Ammon's horn (tissue), 1 donor: Measurements from ENCODE around the gene C14orf39.

Source experiments
- DNase-seq: peaks from one replicate; pipeline ENCODE4 v3.0.0-alpha.2; 2016; ENCODE audit warnings: low spot score

C14orf39 gene, protein sequence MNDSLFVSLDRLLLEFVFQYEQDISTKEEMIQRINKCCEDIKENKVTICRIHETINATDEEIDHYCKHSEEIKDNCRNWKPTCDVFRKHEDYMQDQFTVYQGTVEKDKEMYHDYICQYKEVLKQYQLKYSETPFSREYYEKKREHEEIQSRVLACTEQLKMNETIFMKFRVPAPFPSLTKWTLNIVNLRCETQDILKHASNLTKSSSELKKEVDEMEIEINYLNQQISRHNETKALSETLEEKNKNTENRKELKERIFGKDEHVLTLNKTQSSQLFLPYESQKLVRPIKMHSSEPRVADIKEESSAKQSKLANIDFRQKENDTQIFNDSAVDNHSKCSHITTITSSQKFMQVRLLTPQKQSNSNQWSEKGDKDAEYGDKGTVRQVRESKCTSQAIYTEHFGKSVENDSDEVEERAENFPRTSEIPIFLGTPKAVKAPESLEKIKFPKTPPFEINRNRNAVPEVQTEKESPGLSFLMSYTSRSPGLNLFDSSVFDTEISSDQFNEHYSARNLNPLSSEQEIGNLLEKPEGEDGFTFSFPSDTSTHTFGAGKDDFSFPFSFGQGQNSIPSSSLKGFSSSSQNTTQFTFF

DNA sequence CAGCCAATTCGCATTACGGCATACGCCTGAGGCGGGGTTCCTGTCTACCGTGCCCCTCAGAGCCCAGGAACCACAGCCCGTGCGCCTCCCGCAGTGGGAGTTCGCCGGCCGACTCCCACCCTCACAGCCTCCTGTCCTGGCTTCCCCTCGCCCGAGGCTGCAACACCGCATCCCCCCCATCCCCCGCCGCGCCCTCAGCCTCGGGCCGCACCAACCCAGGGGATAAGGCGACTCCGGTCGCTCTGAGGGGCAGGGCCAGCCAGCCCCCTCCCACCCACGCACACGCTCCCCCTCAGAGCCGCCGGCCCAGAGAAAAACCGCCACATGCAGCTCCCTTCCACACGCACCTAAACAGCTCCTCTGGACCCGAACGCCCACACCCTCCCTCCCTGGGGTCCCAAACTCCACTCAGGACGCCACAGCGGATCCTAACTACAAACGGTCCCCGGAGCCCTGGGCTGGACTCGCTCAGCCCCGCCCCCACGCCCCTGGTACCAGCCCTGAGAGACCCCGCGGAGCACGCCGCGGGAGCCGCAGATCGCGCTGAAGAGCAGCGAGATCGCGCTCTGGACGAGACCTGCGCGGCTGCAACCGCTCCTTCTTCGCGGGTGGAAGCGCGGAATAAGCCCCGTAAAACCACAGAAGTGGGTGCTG, at the start of gene C14orf39:
C14orf39 (minus strand) TSS at position 466 of the 654 bp plus-strand sequence. CDS start 985 bp downstream, outside the sequence.
- no peak for DNase-seq

DNA sequence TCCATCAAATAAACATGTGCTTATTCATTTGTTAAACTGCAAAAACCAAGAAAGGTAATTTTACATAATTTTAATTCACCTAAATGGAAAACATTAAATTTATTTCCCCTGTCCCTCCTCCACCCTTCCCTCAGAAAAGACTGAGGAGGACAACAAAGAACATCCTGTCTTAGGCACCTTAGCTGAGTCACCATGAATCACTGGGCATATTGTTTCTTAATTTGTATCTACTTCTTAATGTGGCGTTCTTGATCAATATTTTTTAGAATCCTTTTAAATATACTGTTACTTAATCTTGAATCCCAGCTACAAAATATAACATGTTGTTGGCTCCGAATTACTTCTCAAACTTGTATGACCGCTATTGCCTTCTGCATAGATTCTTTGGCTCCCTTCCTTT, 46.6 kb upstream of the C14orf39 start:
- DNase-seq, result no peak

DNA sequence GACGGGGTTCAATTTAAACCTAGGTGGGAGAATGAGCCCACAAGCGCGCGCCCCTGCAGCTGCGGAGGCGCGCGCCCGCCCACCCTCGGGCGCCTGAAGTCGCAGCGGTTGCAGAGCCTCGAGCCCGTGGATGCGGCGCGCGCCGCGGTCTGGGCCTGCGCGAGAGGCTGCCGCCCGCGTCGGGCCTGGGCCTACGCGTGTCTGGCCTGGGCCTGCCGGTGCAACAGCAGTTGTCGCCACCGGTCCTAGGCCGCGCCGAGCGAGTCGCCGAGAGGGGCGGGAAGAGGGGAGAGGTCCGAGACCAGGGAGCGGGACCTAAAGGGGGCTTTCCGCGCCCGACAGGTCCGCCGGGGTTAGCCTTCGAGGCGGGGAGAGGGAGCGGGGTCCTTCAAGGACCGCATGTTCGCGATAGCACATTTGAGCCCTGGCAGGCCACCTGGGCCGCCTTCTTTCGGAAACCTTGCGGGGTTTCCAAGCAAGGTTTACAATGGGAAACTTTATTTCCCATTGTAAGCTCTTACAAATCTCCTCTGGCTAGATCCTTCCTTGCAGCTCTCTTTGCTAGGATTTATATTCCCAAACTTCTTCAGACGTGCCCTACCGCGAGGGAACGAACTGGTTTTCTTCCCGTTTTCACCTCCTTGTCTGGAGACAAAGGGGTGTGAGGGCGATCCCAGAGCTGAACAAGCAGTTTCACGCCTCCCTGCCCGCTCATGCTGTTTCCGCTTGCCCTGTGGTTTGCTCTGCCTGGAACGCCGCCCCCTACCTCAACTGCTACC, 29.8 kb upstream of the C14orf39 start:
- no peak for DNase-seq

DNA sequence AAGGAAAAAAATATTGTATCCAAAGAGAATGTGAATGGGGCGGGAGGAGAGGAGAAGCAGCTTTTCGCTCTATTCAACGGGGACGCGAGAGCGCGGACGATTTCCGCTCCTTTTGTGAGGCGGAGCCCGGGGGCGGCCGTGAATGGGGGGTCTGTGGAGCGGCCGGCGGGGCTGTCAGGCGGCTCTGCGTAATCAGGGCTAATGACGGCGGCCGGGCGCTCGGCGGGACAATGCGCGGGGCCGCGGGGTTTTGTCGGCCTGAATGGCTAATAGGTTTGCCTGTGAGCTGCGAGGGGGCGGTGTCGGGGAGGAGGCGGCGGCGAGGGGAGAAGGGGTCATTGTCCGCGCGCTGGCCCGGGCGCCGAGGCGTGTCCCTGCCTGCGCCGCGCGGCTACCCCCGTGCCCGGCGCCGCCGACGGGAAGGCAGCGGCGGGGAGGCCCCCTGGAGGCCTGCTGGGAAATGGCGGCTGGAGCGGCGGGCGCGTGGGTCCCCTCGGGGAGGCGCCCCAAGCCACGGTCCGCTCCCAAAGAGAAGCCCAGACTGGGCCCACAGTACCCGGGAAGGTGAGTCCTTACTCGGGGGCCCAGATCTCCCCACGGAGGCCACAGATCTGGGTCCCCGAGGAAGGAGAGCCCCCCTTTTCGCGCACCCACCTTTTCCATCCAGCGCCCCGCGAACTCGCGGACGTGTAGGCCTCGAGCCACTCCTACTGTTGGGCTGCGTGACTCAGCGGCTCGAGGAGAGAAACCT, 29.1 kb upstream of the C14orf39 start:
- DNase-seq, result no peak

DNA sequence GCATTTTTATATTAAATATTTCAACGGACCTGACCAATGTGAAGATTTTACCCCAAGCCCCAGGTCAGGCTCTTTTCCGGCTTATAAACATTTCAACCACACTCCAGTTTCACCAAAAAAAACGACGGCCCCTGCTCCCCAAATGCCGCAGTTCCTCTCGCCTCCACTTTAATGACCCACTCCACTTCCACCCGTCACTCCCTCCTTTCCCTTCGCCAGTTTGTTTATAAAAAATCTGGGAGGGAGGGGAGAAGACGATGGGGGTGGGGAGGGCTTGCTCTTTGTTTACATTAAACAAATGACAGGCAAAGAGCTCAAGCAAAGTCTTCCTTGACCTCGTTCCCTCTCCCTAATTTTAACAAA, 28.5 kb upstream of the C14orf39 start:
- no peak for DNase-seq

DNA sequence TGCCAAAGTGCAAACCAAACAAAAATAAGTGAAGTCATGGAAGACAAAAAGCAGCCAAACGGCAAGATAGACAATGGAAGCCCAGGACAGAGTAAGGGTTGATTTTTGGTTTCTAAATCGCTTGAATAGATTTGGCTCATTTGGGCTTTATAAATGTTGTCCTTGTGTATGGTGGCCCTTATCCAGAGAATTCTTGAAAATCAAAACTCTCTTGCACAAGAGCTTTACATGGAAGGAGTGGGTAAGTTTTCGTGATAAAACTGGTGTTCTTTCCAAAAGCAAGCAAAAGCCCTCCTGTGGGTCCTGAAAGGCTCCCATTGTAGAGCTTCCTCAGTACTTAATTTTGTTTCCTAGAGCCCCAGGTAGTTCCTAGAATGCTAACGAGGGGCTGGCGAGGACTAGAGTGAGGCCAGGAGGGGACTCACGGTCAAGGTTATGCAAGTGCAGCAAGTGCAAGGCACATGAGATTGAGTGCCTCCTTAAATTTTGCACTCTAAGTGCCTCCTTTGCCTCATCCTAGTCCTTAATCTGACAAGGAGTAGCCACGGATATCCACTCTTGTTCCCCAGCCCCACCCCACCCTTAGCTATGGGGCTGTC, 27.2 kb upstream of the C14orf39 start:
- DNase-seq, result no peak

DNA sequence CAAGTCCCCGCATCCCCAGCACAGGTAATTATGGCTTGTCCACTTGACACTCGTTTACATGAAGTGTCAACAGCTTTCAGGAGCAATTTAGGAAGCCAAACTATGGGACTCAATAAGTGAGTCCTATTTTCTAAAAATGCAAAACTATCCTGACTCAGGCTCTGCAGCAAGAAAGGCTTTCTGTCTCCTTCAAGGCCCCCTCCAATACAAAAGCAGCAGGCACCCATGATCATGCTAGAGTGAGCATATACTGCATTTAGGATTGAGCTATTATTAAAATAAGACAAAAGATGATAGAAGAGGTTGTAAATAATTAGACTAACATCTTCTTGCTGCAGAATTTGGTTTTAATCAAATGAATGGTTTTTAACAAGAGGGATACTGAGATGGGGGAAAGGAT, 26.3 kb upstream of the C14orf39 start:
- no peak for DNase-seq

DNA sequence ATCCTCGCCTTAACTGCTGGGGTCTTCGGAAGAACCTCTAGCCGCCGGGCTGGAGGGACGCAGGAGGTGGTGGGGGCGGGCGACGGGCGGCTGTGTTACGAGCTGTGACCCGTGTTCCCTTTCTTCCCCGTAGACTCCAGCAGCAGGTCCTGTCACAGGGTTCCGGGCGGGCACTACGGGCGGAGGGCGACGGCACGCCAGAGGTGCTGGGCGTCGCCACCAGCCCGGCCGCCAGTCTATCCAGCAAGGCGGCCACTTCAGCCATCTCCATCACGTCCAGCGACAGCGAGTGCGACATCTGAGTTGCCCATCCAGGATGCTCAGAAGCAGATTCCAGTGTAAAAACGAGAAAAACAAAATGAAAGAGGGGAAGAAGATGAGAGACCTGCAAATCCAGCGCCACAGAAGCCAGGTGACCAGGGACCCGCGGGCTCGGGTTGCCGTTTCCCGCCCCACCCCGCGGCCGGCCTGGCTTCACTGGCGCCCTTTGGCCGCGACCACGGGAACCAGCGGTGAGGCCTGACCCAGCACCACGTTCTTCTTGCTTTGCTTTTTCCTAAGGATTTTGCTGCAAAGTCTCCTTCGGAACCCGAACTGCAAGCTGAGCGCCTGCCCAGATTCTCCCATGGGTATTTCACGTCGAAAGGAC, 25.2 kb upstream of the C14orf39 start:
- DNase-seq, result no peak

DNA sequence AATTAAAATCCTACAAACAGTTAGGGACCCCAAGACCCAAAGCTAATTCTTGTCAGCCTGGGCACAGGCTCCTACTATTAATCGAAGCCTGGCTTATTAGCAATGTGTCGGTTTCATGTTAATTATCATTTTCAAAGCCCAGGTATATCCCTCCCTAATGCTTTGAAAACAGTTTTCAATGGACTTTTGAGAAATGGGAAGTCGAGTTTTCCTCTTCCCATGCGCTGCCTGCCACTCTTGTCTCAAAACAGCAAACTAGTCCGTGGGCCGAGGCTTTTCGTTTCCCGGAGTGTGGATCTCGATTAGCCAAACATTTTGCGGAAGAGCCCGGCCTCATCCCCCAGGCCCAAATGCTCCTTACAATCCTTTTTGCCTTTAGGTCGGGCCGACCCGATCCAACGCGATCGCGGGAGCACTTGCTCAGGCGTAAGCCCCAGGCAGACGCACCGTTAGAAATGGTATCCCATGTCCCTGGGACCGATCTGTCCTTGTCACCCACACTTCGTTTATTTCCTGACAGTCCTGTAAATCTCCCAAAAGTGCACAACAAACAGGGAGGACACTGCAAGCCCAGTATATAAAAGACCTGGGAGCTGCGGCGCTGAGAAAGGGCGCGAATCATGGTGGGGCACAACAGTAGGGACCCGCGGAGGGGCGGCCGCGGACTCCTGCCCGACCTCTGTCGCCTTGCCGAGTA, 24.5 kb upstream of the C14orf39 start:
- DNase-seq, result no peak

DNA sequence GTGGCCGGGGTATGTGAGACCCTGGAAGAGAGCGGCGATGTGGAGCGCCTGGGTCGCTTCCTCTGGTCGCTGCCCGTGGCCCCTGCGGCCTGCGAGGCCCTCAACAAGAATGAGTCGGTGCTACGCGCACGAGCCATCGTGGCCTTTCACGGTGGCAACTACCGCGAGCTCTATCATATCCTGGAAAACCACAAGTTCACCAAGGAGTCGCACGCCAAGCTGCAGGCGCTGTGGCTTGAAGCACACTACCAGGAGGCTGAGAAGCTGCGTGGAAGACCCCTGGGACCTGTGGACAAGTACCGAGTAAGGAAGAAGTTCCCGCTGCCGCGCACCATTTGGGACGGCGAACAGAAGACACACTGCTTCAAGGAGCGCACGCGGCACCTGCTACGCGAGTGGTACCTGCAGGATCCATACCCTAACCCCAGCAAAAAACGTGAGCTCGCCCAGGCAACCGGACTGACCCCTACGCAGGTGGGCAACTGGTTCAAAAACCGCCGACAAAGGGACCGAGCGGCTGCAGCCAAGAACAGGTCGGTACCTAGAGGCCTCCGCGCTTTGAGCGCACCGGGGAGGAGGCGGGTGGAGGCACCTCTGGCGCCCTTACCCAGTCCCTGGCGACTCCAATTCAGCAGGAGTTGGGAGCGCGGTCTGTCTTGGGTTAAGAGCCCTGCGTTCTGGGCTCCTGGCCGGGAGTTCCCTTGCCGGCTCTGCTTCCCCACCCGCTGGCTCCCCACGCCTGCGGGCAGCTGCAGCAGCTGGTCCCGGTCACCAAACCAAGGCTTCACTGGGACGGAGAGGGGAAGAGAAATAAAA, 23.8 kb upstream of the C14orf39 start:
- DNase-seq, result no peak

DNA sequence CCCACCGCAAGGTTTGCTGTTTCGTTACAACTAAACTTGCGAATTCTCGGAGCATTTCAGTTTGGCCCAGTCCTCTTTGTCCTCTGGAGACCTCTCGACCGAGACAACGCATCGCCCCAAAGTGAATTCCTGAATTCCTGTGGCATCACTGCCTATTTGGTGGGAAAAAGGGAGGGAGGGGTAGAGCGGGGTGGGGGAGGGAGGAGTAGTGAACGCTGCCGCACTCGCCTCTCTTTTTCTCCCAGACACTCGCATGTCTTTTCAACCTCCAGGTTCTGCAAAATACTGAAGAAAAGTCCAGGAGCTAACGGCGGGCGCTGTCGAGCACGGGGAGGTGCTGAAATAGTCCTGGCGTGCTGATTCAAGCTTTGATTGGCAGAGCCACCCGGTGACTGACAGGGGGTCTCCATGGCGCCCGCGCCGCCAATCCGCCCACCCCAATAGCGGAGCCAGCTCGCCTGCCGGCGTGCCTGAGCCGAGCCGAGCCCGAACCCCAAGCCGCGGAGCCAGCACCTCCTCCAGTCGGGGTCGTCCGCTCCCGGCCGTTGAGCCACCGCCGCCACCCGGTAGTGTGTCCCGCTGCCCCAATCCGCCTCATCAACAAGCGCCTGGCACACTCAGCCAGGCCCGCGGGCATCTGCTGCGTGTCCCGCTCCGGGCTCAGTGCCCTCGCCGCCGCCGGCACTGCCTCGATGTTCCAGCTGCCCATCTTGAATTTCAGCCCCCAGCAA, 23.0 kb upstream of the C14orf39 start, which contains the start of gene SIX6:
SIX6 (plus strand) TSS at position 440 of the 731 bp plus-strand sequence; CDS start at position 693, 253 bp downstream.
- DNase-seq, result no peak

DNA sequence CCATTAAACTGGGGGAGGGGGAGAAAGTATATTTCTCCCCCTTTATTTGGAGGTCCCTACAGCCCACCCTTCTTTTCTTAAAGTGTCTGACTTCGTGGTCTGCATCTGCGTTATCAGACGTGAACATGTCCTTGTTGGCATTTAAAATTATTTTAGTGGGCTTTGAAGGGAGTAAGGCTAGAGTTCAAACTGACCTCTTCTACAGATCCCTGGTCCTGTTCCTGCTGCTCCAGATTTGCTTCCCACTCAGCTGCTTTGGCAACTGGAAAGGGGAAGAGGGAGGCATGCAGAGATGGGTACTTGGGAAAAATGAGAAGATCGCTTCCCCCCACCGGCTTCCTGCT, 22.5 kb upstream of the C14orf39 start:
- DNase-seq, result no peak

DNA sequence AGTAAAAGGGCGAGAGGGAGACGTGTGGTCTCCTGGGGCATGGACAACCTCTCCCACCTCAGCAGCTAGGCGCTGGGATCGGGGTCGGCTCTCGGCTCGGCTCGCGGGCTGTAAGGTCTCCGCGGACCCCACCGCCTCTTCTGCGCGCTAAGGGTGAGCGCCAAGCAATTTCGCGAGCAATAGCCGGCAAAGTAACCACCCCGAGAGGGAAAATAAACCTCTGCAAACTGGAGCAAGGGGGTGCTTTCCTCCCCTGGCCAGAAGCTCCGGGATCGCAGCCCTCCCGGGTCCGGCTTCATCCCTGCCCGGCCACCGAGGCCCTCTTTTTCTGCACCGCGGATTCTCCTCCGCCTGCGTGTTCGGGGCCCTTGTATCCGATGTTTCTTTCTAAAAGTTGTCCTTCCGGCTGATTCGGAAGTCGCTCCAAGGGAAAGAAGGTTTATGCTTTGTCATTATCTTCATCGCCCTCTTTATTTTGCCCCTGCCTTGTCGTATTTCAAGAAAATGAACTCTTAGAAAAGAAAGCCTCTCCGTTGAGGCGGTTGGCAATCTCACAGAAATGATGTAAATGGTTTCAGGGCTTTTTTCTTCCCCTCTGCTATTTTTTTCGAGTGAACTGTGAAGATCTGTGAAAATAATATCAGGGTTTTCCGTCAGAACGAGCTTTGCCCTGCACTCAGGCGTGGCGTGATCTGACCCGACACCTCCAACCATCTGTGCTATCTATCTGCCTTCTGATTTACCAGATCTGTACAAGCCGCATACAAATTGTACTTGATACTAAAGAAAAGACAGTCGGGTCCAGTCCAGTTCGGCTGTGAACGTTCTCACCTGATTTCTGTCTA, 21.3 kb upstream of the C14orf39 start:
- no peak for DNase-seq

DNA sequence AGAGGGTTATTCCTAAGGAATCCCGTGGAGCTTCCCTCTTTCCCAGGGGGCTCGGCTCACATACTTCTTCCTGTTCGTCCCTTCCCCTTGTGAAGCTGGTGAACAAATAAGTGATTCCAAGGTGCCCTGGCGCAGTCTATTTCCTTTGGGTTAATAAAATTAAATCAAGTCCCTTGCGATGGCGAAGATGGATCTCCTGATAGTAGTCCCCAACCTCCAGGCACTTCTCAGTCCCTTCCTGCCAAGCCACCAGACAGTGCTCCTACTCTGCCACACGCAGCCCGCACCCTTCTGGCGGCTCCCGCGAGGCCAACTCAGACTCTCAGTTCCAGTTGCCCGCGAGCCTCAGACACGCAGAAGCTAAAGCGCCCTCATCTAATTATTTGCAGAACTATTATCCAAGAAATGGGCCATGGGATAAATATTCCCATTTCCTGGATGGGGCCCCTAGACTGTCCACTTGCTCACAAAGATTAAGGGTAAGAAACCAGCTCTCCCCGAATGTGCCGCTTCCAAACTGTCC, 20.7 kb upstream of the C14orf39 start:
- DNase-seq, result no peak

DNA sequence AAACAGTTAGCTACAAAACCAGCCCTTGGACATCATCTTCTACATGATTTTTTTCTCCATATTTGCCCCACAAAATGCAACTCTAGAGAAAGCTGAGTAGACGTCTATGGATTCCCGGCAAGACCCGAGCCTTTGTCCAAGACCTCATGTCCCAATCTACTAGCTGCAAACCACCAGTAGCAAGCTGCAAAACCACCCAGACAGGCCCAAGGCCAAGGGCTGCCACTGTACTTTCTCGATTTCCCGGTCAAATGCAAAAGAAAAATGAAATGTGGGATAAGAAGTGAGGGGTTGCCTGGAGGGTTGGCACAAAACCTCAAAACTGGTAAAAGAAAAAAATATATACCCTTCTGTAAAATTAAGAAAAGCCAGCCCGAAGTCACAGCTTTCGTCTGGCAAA, 20.1 kb upstream of the C14orf39 start:
- no peak for DNase-seq

DNA sequence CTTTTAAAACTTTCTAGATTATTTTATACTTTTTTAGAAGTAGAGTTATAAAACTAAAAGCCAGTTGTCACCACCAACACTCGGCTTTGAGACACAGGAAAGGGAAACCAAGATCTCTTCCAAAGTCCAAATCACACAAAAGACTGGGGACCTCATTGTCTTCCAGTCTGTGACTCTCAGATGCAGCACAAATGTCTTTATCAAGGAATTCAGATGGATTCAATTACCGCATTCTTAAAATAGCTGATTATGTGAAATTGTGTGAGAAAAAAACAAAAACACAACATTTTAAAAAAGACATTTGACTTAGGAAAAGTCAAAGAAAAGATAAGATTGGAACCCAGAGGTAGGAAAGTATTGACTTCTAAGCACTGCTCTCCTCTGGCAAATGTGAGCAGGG, 19.6 kb upstream of the C14orf39 start:
- no peak for DNase-seq

DNA sequence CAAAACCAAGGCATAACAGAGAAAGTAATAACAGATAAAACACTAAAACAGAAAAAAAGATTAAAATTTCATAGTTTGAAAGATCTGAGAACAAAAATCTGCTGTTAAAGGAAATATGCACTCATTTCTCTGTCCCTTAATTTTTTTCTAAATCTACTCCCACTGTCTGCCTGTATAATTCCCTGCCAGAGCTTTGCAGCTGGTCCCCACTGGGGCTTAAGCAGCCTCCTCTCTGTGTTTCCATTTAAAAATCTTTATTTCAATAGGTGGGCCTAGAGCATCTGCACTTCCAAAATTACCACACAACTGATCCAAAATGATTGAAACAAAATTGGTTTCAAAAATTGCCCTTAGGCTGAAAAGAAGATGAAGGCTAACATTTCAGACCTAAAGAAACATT, 16.7 kb upstream of the C14orf39 start:
- no peak for DNase-seq
